IMR-90 (cell line): ENCODE results near the gene HRH4. TPM values are rescaled to one million over a fixed set of nuclear protein-coding genes. Genes with fewer than 3 reads are reported as not detected.

Source experiments
- ATAC-seq: fragments of 200-7000 bp; cut with Tn5 transposase; 2 replicates; pipeline ENCODE4 v1.9.1; 2020; ENCODE audit warnings: low read depth, mild to moderate bottlenecking, moderate library complexity
- BruUV-seq: library from RNA; stranded (reverse); fragments of 400-500 nt; replicated peaks from 2 replicates; lab custom pipeline; 2021; lab: Mats Ljungman, UMichigan
- CTCF ChIA-PET: fragments of 300-600 bp; formaldehyde crosslinking; extraction: SDS; loops from one replicate; lab custom pipeline; 2021; ENCODE audit warnings: antibody characterized with exemption; lab: Yijun Ruan, JAX
- POLR2A ChIA-PET: fragments of 300-600 bp; sonication (Branson Sonifier 250); formaldehyde crosslinking; loops from one replicate; lab custom pipeline; 2022; ENCODE audit warnings: antibody characterized with exemption; ENCODE audit not compliant: unreplicated experiment; lab: Charles Lee
- DNase-seq: peaks from one replicate; pipeline ENCODE4 v3.0.0; 2013
- H2AFZ ChIP-seq: replicated peaks from 2 replicates; pipeline ENCODE3; 2013; ENCODE audit warnings: low read length, mild to moderate bottlenecking; ENCODE audit not compliant: poor library complexity
- H2AK5ac ChIP-seq: 2 replicates; pipeline ENCODE4 v1.6.1; 2013; ENCODE audit warnings: low read depth, low read length, inconsistent platforms
- H2AK9ac ChIP-seq: replicated peaks from 2 replicates; pipeline ENCODE3; 2013; ENCODE audit warnings: mild to moderate bottlenecking, low read depth, low read length, moderate library complexity; ENCODE audit not compliant: poor library complexity
- H2BK120ac ChIP-seq: 2 replicates; pipeline ENCODE4 v1.6.1; 2013; ENCODE audit warnings: low read depth, low read length, inconsistent platforms
- H2BK15ac ChIP-seq: 3 replicates; pipeline ENCODE4 v1.6.1; 2013; ENCODE audit warnings: low read depth, low read length, inconsistent platforms
- H2BK20ac ChIP-seq: 2 replicates; pipeline ENCODE4 v1.6.1; 2013; ENCODE audit warnings: low read depth, mild to moderate bottlenecking, inconsistent platforms, low read length, moderate library complexity
- H2BK5ac ChIP-seq: 2 replicates; pipeline ENCODE4 v1.6.1; 2013; ENCODE audit warnings: mild to moderate bottlenecking, low read depth, low read length, inconsistent platforms; ENCODE audit not compliant: poor library complexity, severe bottlenecking
- H3K14ac ChIP-seq: replicated peaks from 2 replicates; pipeline ENCODE4 v1.6.1; 2013; ENCODE audit warnings: low read depth, low read length, inconsistent platforms
- H3K18ac ChIP-seq: 2 replicates; pipeline ENCODE4 v1.6.1; 2013; ENCODE audit warnings: low read depth, low read length, control low read depth
- H3K23ac ChIP-seq: 2 replicates; pipeline ENCODE4 v1.6.1; 2013; ENCODE audit warnings: low read depth, low read length, inconsistent platforms
- H3K27ac ChIP-seq: 2 replicates; pipeline ENCODE4 v1.5.1; 2013; ENCODE audit warnings: mild to moderate bottlenecking, control low read depth, low read length; ENCODE audit not compliant: insufficient read depth
- H3K27me3 ChIP-seq: 2 replicates; pipeline ENCODE4 v1.6.1; 2013; ENCODE audit warnings: low read length; ENCODE audit not compliant: control insufficient read depth, insufficient read depth
- H3K36me3 ChIP-seq: 2 replicates; pipeline ENCODE4 v1.6.1; 2013; ENCODE audit warnings: low read length, mixed read lengths; ENCODE audit not compliant: control insufficient read depth, insufficient read depth
- H3K4ac ChIP-seq: 2 replicates; pipeline ENCODE4 v1.6.1; 2013; ENCODE audit warnings: low read depth, low read length, inconsistent platforms
- H3K4me1 ChIP-seq: 2 replicates; pipeline ENCODE4 v1.6.1; 2013; ENCODE audit warnings: low read length, mixed read lengths; ENCODE audit not compliant: control insufficient read depth, insufficient read depth
- H3K4me2 ChIP-seq: 2 replicates; pipeline ENCODE4 v1.6.1; 2013; ENCODE audit warnings: low read depth, mild to moderate bottlenecking, control low read depth, low read length, moderate library complexity
- H3K4me3 ChIP-seq: 2 replicates; pipeline ENCODE4 v1.5.1; 2013; ENCODE audit warnings: low read depth, mild to moderate bottlenecking, control low read depth, low read length, moderate library complexity; ENCODE audit not compliant: insufficient read depth
- H3K56ac ChIP-seq: 2 replicates; pipeline ENCODE4 v1.6.1; 2013; ENCODE audit warnings: low read length, inconsistent platforms; ENCODE audit not compliant: insufficient read depth; ENCODE audit errors: extremely low read depth
- H3K79me1 ChIP-seq, 2 experiments: 2 replicates each; pipeline ENCODE4 v1.6.1; 2013; ENCODE audit warnings: low read length in 2 of 2, inconsistent platforms in 1 of 2, low read depth in 1 of 2
- H3K9ac ChIP-seq: 2 replicates; pipeline ENCODE4 v1.6.1; 2013; ENCODE audit warnings: low read depth, low read length, control low read depth
- H3K9me1 ChIP-seq: 2 replicates; pipeline ENCODE4 v1.6.1; 2013; ENCODE audit warnings: low read length, inconsistent platforms; ENCODE audit not compliant: insufficient read depth
- H3K9me3 ChIP-seq: 2 replicates; pipeline ENCODE4 v1.6.1; 2013; ENCODE audit warnings: low read length; ENCODE audit not compliant: control insufficient read depth, insufficient read depth
- H4K20me1 ChIP-seq: 2 replicates; pipeline ENCODE4 v1.6.1; 2013; ENCODE audit warnings: low read length, inconsistent platforms; ENCODE audit not compliant: insufficient read depth
- H4K5ac ChIP-seq: 2 replicates; pipeline ENCODE4 v1.6.1; 2013; ENCODE audit warnings: mild to moderate bottlenecking, low read depth, low read length, control low read depth
- H4K8ac ChIP-seq, 2 experiments: 2 replicates each; pipeline ENCODE4 v1.6.1; 2013; ENCODE audit warnings: low read depth in 2 of 2, low read length in 2 of 2, control low read depth in 1 of 2, inconsistent platforms in 1 of 2
- H4K91ac ChIP-seq: 2 replicates; pipeline ENCODE4 v1.6.1; 2013; ENCODE audit warnings: low read depth, low read length, inconsistent platforms; ENCODE audit not compliant: insufficient read depth
- CEBPB ChIP-seq: IDR thresholded peaks from 2 replicates; pipeline ENCODE4 v1.6.1; 2012; ENCODE audit warnings: low read depth, low read length, improper control_type of control experiment
- CTCF ChIP-seq: conservative IDR thresholded peaks from 2 replicates; pipeline ENCODE4 v1.5.1; 2012; ENCODE audit warnings: mild to moderate bottlenecking, low read depth, low read length, improper control_type of control experiment
- FOS ChIP-seq: fragments of 150-350 bp; IDR thresholded peaks from 2 replicates; pipeline ENCODE4 v1.6.1; 2016; ENCODE audit warnings: low read depth, low read length
- MAZ ChIP-seq: IDR thresholded peaks from 2 replicates; pipeline ENCODE4 v1.6.1; 2012; ENCODE audit warnings: low read depth, mild to moderate bottlenecking, low read length, improper control_type of control experiment, moderate library complexity, borderline replicate concordance
- MXI1 ChIP-seq: IDR thresholded peaks from 2 replicates; pipeline ENCODE4 v1.6.1; 2012; ENCODE audit warnings: low read depth, mild to moderate bottlenecking, low read length, moderate library complexity, borderline replicate concordance
- NFE2L2 ChIP-seq: fragments of 150-350 bp; IDR thresholded peaks from 2 replicates; pipeline ENCODE4 v1.6.1; 2016; ENCODE audit warnings: low read depth, mild to moderate bottlenecking, low read length
- RAD21 ChIP-seq: IDR thresholded peaks from 2 replicates; pipeline ENCODE4 v1.6.1; 2012; ENCODE audit warnings: low read length, improper control_type of control experiment
- RCOR1 ChIP-seq: IDR thresholded peaks from 2 replicates; pipeline ENCODE4 v1.6.1; 2012; ENCODE audit warnings: mild to moderate bottlenecking, low read length, improper control_type of control experiment; ENCODE audit not compliant: insufficient replicate concordance
- RFX5 ChIP-seq: IDR thresholded peaks from 2 replicates; pipeline ENCODE4 v1.8.0; 2012; ENCODE audit warnings: low read depth, mild to moderate bottlenecking, low read length, moderate library complexity
- SMC3 ChIP-seq: fragments of 150-350 bp; IDR thresholded peaks from 2 replicates; pipeline ENCODE4 v1.6.1; 2016; ENCODE audit warnings: low read depth, mild to moderate bottlenecking, antibody characterized with exemption, low read length, moderate library complexity
- USF2 ChIP-seq: fragments of 150-350 bp; IDR thresholded peaks from 2 replicates; pipeline ENCODE4 v1.6.1; 2017; ENCODE audit warnings: mild to moderate bottlenecking, antibody characterized with exemption, low read length, low read depth
- WGBS, 2 experiments: methylation state at CpG; one replicate each; pipeline versions ENCODE4 v1.1.5 to v1.1.7; 2013; ENCODE audit warnings: missing lambda C conversion rate in 2 of 2; ENCODE audit not compliant: insufficient read length in 1 of 2; ENCODE audit errors: extremely low coverage in 2 of 2; 5-methylcytosine and 5-hydroxymethylcytosine counted together
- dilution Hi-C: fragments of 300-500 bp; cut with HindIII; formaldehyde crosslinking; loops from one replicate; pipeline ENCODE4 v1.14.3; 2018; ENCODE audit warnings: low sequenced_read_pairs; ENCODE audit not compliant: unreplicated experiment
- in situ Hi-C: fragments of 300-500 bp; cut with MboI; formaldehyde crosslinking; loops from 3 replicates; pipeline ENCODE4 v1.14.3; 2019; ENCODE audit warnings: low sequenced_read_pairs, inconsistent platforms, mixed read lengths
- intact Hi-C: fragments of 100-400 bp; cut with micrococcal nuclease; formaldehyde crosslinking; loops from 2 replicates; pipeline ENCODE4 v1.10.0; 2022
- polyA plus RNA-seq, 3 experiments: library from polyadenylated mRNA; depleted of rRNA; stranded (reverse); fragments of >200 nt; gene quantifications; 2 replicates each; pipeline ENCODE4 v1.2.3, GENCODE V29; 2012; ENCODE audit warnings: low replicate concordance in 1 of 3
- total RNA-seq: library from RNA; depleted of rRNA; stranded (reverse); fragments of >200 nt; gene quantifications from 2 replicates; pipeline ENCODE4 v1.2.3, GENCODE V29; 2012
- TF ChIP-seq, protein P1 (sequence below): fragments of 150-350 bp; IDR thresholded peaks from 2 replicates; pipeline ENCODE4 v1.6.1; 2016; ENCODE audit warnings: low read depth, mild to moderate bottlenecking, low read length, moderate library complexity, borderline replicate concordance

The HRH4 gene
- total and polyA plus RNA-seq, 2 of the 4 experiments (the other 2 are of a cell fraction), result not detected

DNA sequence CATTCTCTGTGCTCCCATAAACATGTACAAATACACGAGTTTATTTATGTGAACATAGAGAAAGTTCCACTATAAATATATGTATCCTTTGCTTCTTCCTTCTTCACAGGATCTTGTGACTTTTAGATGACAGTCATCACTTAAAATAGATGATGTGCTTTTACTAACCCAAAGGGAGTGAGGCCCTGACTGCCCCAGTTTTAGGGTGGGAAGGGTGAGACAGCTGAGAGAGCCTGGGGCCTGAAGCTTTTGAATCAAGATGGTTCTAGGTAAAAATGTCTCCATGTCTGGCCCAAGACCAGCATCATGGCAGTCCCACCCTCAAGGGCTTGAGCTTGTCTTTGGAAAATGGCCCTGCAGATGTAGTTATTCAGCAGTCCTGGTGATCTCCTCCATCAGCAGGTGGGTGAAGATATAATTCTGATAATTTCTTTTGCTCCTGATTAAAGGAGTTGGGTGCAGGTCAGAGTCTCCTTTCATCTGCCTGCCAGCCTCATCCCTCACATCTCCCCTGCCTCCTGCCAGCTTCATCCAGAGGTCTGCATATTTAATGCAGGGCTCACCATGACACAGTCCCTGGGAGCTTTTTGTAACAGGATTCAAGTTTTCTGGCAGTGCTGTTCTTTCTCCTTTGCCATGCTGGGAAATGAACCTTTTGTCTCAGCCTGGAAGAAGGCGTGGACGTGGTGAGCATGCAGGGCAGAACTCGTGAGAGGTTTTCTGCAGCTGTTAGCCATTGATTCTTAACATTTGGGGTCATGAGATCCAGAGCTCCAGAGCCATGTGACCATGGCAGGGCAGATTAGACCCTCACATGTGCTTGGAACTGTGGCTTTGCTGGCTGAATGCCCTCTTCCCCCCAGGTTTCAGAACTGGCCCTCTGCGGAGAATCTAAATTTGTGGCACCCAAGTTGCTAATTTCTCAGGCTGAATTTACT lies 2.7 kb downstream of the HRH4 start:
- H2AFZ ChIP-seq, result no peak overlapping the region
- ChIA-PET CTCF (interaction anchor here (0.6 kb wide), 1 partner anchor 29 kb away, joined by 6 read pairs; no protein-coding TSS in a partner anchor), POLR2A (no interaction called here)
- H2BK15ac ChIP-seq, result no peak overlapping the region
- DNase-seq (no peak), ATAC-seq (no peak)
- no peak overlapping the region for H2BK5ac ChIP-seq
- H2AK5ac ChIP-seq, result no peak overlapping the region
- H4K20me1 ChIP-seq, result no peaks in the 10 kb centered on the region
- no peak overlapping the region for H3K56ac ChIP-seq
- no CpG with 5 or more reads among the region's 5 CpGs for WGBS, 2 experiments
- no peaks in the 10 kb centered on the region for H3K79me1 ChIP-seq
- intact Hi-C loops (no loop called here), in situ Hi-C loops (no loop called here), dilution Hi-C loops (no loop called here)
- H2BK120ac ChIP-seq, result no peak overlapping the region
- H3K27me3 ChIP-seq, result no peaks in the 10 kb centered on the region; the same call in none of the 2 replicates
- H4K91ac ChIP-seq, result no peak overlapping the region
- no peak overlapping the region for H4K8ac ChIP-seq
- no peaks in the 10 kb centered on the region for H3K4me1 ChIP-seq
- H3K23ac ChIP-seq, result no peak overlapping the region
- no peak overlapping the region for H3K27ac ChIP-seq
- no peak overlapping the region for H2AK9ac ChIP-seq
- H3K4me3 ChIP-seq, result no peak overlapping the region
- TF ChIP-seq RAD21 (no peak), SMC3 (no peak), MAZ (no peak), CTCF (no peak), FOS (no peak), RCOR1 (no peak), USF2 (no peak), MXI1 (no peak), NFE2L2 (no peak), CEBPB (no peak), RFX5 (no peak)
- TF ChIP-seq, protein P1, sequence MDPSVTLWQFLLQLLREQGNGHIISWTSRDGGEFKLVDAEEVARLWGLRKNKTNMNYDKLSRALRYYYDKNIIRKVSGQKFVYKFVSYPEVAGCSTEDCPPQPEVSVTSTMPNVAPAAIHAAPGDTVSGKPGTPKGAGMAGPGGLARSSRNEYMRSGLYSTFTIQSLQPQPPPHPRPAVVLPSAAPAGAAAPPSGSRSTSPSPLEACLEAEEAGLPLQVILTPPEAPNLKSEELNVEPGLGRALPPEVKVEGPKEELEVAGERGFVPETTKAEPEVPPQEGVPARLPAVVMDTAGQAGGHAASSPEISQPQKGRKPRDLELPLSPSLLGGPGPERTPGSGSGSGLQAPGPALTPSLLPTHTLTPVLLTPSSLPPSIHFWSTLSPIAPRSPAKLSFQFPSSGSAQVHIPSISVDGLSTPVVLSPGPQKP, result no peak
- no peak overlapping the region for H3K4ac ChIP-seq
- H4K5ac ChIP-seq, result no peak overlapping the region
- H3K18ac ChIP-seq, result no peak overlapping the region
- no peak overlapping the region for H2BK20ac ChIP-seq
- H3K36me3 ChIP-seq, result no peaks in the 10 kb centered on the region
- no peaks in the 10 kb centered on the region for H3K9me3 ChIP-seq
- 0 out of 2 replicates have a peak, but pooled peaks cover 2% of the 10 kb centered on the region for H3K9me1 ChIP-seq
- H3K14ac ChIP-seq, result no peak overlapping the region
- BruUV-seq, result no TSS peak
- no peak overlapping the region for H3K4me2 ChIP-seq
- H3K9ac ChIP-seq, result no peak overlapping the region
